Coronary artery (tissue), 2 donors: Measurements from ENCODE around the gene SBNO1.
A peak's percentile ranks its signal among the peaks of the same experiment; 100 is the strongest.
"Not testable (repeated sequence)": the region's sequence is repeated elsewhere in the genome, so short reads cannot be mapped to it uniquely, and the experiment has no call there.

Experiments
- DNase-seq: peaks from one replicate; pipeline ENCODE4 v3.0.0-alpha.2; 2017; ENCODE audit warnings: low spot score
- H3K27ac ChIP-seq, 2 donors: fragments of 200-600 bp; sonication (generic); one replicate each; pipeline ENCODE4 v1.5.1; 2016 to 2019
- H3K4me3 ChIP-seq: fragments of 200-600 bp; sonication (generic); 2 replicates; pipeline ENCODE4 v1.5.1; 2016; ENCODE audit warnings: mild to moderate bottlenecking, moderate library complexity
- CTCF ChIP-seq: fragments of 200-600 bp; sonication (generic); IDR thresholded peaks from one replicate; pipeline ENCODE4 v1.5.1; 2019; ENCODE audit warnings: antibody characterized with exemption

The SBNO1 gene

DNA sequence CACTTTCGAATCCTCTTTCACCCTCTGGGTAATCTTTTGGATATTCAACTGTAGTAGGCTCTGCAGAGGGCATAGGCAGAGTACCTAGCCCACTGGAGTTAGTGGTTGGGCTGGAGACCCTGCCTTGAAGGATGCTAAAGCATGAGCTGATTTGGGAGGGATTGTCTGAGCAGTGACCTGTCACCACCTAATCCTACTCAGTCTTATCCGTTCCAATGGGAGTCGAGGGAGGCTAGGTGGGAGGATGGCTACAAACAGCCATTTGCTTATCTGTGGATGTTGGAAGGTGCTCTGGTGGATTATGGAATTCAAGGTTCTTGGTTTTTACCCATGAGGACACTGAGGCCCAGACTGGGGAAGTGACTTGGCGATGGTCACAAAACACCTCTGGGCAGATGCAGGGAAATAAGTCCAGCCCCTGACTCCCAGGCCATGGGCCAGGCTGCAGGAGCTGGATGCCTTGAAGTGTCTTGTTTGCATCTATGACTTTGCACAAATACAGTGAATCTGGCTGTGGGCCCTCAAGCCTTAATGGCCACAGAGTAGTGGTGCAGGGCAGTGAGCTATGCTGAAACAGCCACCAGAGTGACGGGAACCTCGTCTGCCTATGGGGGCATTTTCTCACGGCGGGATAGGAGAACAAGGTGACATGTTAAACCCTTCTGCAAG is 23.0 kb upstream of the SBNO1 start:
- peak overlapping the region; percentile 82 for H3K4me3 ChIP-seq
- no peak for DNase-seq
- peak overlapping the region; percentile 78 to 95 for H3K27ac ChIP-seq
- TF ChIP-seq CTCF = no peak

GRCh38 chr12:123385536-123385935 is 20.9 kb upstream of the SBNO1 start:
- H3K27ac ChIP-seq, H3K4me3 ChIP-seq, DNase-seq: not testable (repeated sequence)

DNA sequence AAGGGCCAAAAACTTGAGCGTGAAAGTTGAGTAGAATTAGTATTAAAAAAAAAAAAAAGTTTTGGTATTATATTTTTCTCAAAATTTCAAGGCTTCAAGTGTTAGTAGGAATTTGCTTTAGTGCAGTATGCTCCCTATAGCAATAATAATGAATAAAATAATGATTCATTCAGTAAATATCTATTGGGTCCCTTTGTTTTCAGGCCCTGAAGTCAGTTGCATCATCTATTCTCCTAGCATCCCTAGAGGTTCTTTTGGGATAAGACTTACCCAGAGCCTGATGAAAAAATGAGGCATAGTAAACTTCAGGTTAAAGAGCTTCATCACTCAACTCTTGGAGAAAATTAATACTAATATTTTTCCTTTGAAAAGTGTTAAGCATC is 20.3 kb upstream of the SBNO1 start:
- no peak for DNase-seq
- Histone ChIP-seq H3K27ac (no peak overlapping the region), H3K4me3 (peak overlapping the region; percentile 95)
- no peak for TF ChIP-seq CTCF

DNA sequence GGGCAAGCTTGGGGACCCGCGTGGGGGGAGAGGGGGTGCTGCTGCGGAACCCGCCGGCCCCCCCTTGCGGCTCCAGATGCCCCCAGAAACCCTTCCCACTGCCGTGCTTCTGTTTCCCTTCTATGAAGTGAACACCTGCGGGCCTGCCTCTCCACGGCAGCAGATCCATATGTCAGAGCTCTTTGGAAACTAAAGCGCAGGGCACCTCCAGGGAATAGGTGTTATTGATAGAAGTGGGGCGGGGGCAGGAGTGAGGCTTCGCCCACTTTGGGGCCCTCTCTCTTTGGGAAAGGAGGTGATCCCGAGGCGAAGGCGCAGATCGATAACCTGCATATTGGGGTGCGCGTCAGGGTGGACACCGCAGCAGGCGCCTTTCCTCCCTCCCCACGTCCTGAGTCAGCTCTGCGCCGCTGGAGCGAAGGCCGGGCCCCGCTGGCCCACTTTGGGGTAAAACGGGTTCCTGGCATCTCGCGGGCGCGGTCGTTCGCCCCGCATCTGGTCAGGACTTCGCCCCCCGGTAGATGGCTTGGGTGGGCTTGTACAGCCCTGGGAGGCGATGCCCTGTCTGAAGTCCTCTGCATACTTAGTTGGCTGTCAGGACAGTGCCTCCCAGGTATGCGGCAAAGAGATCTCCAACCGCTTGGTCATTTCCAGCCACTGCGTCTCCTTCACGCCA is 19.8 kb upstream of the SBNO1 start:
- TF ChIP-seq CTCF = no peak
- peak overlapping the region; percentile 60 to 90 for H3K27ac ChIP-seq
- peak; percentile 78 for DNase-seq

DNA sequence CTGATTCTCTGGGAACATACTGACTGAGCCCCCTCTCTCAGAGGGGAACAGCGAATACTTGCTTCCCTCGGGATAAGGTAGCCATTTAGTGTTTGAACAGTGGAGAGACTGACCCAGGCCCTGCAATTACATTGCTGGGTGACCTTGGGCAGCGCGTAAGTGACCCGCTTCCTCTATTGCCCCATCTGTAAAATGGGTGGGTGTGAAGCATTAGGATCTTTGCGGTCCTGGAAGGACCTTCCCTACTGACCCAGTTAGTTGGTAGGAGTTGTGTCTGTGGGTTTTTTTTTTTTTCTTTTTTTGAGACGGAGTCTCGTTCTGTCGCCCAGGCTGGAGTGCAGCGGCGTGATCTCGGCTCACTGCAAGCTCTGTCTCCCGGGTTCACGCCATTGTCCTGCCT is 18.0 kb upstream of the SBNO1 start:
- Histone ChIP-seq H3K4me3 (no peak overlapping the region), H3K27ac (no peak overlapping the region)
- no peak for DNase-seq
- no peak for TF ChIP-seq CTCF

More for the DNA sequence above, 19.8 kb upstream of the SBNO1 start:
- H3K4me3 ChIP-seq = peak overlapping the region; percentile 95

GRCh38 chr12:123379391-123379790 is 14.7 kb upstream of the SBNO1 start:
- Histone ChIP-seq H3K27ac (no peak overlapping the region), H3K4me3 (no peak overlapping the region)
- DNase-seq = no peak
- no peak for TF ChIP-seq CTCF

DNA sequence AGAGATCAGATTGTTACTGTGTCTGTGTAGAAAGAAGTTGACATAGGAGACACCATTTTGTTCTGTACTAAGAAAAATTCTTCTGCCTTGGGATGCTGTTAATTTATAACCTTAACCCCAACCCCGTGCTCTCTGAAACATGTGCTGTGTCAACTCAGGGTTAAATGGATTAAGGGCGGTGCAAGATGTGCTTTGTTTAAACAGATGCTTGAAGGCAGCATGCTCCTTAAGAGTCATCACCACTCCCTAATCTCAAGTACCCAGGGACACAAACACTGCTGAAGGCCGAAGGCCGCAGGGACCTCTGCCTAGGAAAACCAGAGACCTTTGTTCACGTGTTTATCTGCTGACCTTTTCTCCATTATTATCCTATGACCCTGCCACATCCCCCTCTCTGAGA is 7.8 kb upstream of the SBNO1 start:
- DNase-seq, H3K27ac ChIP-seq, H3K4me3 ChIP-seq: not testable (repeated sequence)

DNA sequence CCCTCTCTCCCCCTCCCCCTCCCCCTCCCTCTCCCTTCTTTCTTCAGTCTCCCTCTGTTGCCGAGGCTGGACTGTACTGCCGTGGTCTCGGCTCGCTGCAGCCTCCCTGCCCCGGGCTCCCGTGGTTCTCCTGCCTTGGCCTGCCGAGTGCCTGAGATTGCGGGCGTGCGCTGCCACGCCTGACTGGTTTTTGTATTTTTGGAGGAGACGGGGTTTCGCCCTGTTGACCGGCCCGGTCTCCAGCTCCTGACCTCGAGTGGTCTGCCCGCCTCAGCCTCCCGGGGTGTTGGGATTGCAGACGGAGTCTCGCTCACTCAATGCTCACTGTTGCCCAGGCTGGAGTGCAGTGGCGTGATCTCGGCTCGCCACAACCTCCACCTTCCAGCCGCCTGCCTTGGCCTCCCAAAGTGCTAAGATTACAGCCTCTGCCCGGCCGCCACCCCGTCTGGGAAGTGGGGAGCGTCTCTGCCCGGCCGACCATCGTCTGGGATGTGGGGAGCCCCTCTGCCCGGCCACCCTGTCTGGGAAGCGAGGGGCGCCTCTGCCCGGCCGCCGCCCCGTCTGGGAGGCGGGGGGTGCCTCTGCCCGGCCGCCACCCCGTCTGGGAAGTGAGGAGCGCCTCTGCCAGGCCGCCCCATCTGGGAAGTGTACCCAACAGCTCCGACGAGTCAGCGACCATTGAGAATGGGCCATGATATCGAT is 7.2 kb upstream of the SBNO1 start:
- H3K4me3 ChIP-seq, DNase-seq, H3K27ac ChIP-seq: not testable (repeated sequence)
